PC-9 (cell line): ENCODE results near the gene NR1H3.

ENCODE experiments used
- EZH2 ChIP-seq: fragments of 200-600 bp; sonication (generic); IDR thresholded peaks from 2 replicates; pipeline ENCODE4 v1.8.0; 2017; ENCODE audit warnings: antibody characterized with exemption, low read depth
- TF ChIP-seq, protein P1 (sequence below): fragments of 200-600 bp; sonication (generic); conservative IDR thresholded peaks from 2 replicates; pipeline ENCODE4 v1.6.1; 2017; ENCODE audit warnings: mixed run types, antibody characterized with exemption, mild to moderate bottlenecking, moderate library complexity

GRCh38 chr11:47249378-47249715 lies 8.4 kb upstream of the NR1H3 start:
- TF ChIP-seq EZH2 = no peak
- TF ChIP-seq, protein P1, sequence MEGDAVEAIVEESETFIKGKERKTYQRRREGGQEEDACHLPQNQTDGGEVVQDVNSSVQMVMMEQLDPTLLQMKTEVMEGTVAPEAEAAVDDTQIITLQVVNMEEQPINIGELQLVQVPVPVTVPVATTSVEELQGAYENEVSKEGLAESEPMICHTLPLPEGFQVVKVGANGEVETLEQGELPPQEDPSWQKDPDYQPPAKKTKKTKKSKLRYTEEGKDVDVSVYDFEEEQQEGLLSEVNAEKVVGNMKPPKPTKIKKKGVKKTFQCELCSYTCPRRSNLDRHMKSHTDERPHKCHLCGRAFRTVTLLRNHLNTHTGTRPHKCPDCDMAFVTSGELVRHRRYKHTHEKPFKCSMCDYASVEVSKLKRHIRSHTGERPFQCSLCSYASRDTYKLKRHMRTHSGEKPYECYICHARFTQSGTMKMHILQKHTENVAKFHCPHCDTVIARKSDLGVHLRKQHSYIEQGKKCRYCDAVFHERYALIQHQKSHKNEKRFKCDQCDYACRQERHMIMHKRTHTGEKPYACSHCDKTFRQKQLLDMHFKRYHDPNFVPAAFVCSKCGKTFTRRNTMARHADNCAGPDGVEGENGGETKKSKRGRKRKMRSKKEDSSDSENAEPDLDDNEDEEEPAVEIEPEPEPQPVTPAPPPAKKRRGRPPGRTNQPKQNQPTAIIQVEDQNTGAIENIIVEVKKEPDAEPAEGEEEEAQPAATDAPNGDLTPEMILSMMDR = no peak
